ENCODE results near the gene SAMD3. TPM values are rescaled to one million over a fixed set of nuclear protein-coding genes. Genes with fewer than 3 reads are reported as not detected.
A peak's percentile ranks its signal among the peaks of the same experiment; 100 is the strongest.
"Not testable (repeated sequence)": the region's sequence is repeated elsewhere in the genome, so short reads cannot be mapped to it uniquely, and the experiment has no call there.

SAMD3 gene
- total RNA-seq, 2 experiments from 2014 or later, result 22.1 to 28.9 TPM

- Mint-ChIP-seq H3K4me3 (no peak overlapping the region), H3K27me3 (ENCODE audit: low read depth) (peaks cover 2% of the 10 kb centered on the region), H3K36me3 (ENCODE audit: low read depth) (no peaks in the 10 kb centered on the region), H3K9me3 (ENCODE audit: insufficient read depth) (no peaks in the 10 kb centered on the region), H3K27ac (no peak overlapping the region), H3K4me1 (ENCODE audit: low read depth) (no peaks in the 10 kb centered on the region)
- DNase-seq, result no peak
- no peak for ATAC-seq
- CTCF ChIA-PET, result no interaction called here
- POLR2A ChIA-PET, result no interaction called here
Measured at GRCh38 chr6:130244728-130245127, 22.0 kb upstream of the SAMD3 start.

- no peaks in the 10 kb centered on the region for H3K27me3 Mint-ChIP-seq (ENCODE audit: low read depth)
- H3K4me3 Mint-ChIP-seq, result no peak overlapping the region
- no peak for ATAC-seq
- no peaks in the 10 kb centered on the region for H3K4me1 Mint-ChIP-seq (ENCODE audit: low read depth)
- POLR2A ChIA-PET, result no interaction called here
- no peak for DNase-seq
- H3K27ac Mint-ChIP-seq, result no peak overlapping the region
- H3K9me3 Mint-ChIP-seq (ENCODE audit: insufficient read depth), result no peaks in the 10 kb centered on the region
- H3K36me3 Mint-ChIP-seq (ENCODE audit: low read depth), result no peaks in the 10 kb centered on the region
- CTCF ChIA-PET, result interaction anchor here (1.2 to 2.0 kb wide), 3 partner anchors 9 to 42 kb away, joined by 4 to 7 read pairs (median 6); partner anchors contain the start of gene SAMD3
Measured at GRCh38 chr6:130240232-130240631, 17.5 kb upstream of the SAMD3 start.

GRCh38 chr6:130239755-130240154 lies 17.0 kb upstream of the SAMD3 start:
- DNase-seq (no peak), ATAC-seq (no peak)
- H3K4me1 Mint-ChIP-seq (ENCODE audit: low read depth), result no peaks in the 10 kb centered on the region
- ChIA-PET POLR2A (no interaction called here), CTCF (interaction anchor here (1.1 to 2.0 kb wide), 4 partner anchors 10 to 43 kb away, joined by 4 to 7 read pairs (median 5); partner anchors contain the start of gene SAMD3)
- H3K27me3 Mint-ChIP-seq (ENCODE audit: low read depth), result no peaks in the 10 kb centered on the region
- no peaks in the 10 kb centered on the region for H3K9me3 Mint-ChIP-seq (ENCODE audit: insufficient read depth)
- no peak overlapping the region for H3K27ac Mint-ChIP-seq
- no peak overlapping the region for H3K4me3 Mint-ChIP-seq
- no peaks in the 10 kb centered on the region for H3K36me3 Mint-ChIP-seq (ENCODE audit: low read depth)

- CTCF ChIA-PET, result no interaction called here
- Mint-ChIP-seq H3K9me3 (ENCODE audit: insufficient read depth) (no peaks in the 10 kb centered on the region), H3K36me3 (ENCODE audit: low read depth) (peaks cover 4% of the 10 kb centered on the region), H3K27ac (no peak overlapping the region), H3K4me1 (ENCODE audit: low read depth) (peaks cover 10% of the 10 kb centered on the region), H3K27me3 (ENCODE audit: low read depth) (no peaks in the 10 kb centered on the region), H3K4me3 (no peak overlapping the region)
- POLR2A ChIA-PET, result no interaction called here
- no peak for ATAC-seq
- DNase-seq, result no peak
Measured at GRCh38 chr6:130233330-130233729, 10.6 kb upstream of the SAMD3 start.

- H3K27ac Mint-ChIP-seq; H3K36me3 Mint-ChIP-seq (ENCODE audit: low read depth); H3K4me3 Mint-ChIP-seq; H3K9me3 Mint-ChIP-seq (ENCODE audit: insufficient read depth); ATAC-seq; CTCF ChIA-PET; H3K27me3 Mint-ChIP-seq (ENCODE audit: low read depth); DNase-seq; POLR2A ChIA-PET: not testable (repeated sequence)
- peaks cover 10% of the 10 kb centered on the region for H3K4me1 Mint-ChIP-seq (ENCODE audit: low read depth)
Measured at GRCh38 chr6:130230531-130230930, 7.8 kb upstream of the SAMD3 start.

GRCh38 chr6:130229645-130230044 lies 6.9 kb upstream of the SAMD3 start:
- Mint-ChIP-seq H3K27me3 (ENCODE audit: low read depth) (no peaks in the 10 kb centered on the region), H3K27ac (no peak overlapping the region), H3K9me3 (ENCODE audit: insufficient read depth) (peaks cover 16% of the 10 kb centered on the region), H3K4me1 (ENCODE audit: low read depth) (peaks cover 10% of the 10 kb centered on the region), H3K4me3 (no peak overlapping the region), H3K36me3 (ENCODE audit: low read depth) (peaks cover 13% of the 10 kb centered on the region)
- ChIA-PET CTCF (no interaction called here), POLR2A (interaction anchor here (0.6 kb wide), 1 partner anchor 135 kb away, joined by 5 read pairs; no protein-coding TSS in a partner anchor)
- DNase-seq (no peak), ATAC-seq (no peak)

- ATAC-seq (peak; percentile 97), DNase-seq (peak; percentile 86)
- peaks cover 20% of the 10 kb centered on the region for H3K9me3 Mint-ChIP-seq (ENCODE audit: insufficient read depth)
- ChIA-PET CTCF (interaction anchor here (0.7 to 2.4 kb wide), 21 partner anchors 9 to 475 kb away, joined by 3 to 28 read pairs (median 5); no protein-coding TSS in a partner anchor), POLR2A (interaction anchor here (0.8 to 1.1 kb wide), 4 partner anchors 14 to 91 kb away, joined by 3 to 5 read pairs (median 4); no protein-coding TSS in a partner anchor)
- H3K27me3 Mint-ChIP-seq (ENCODE audit: low read depth), result no peaks in the 10 kb centered on the region
- peaks cover 39% of the 10 kb centered on the region for H3K36me3 Mint-ChIP-seq (ENCODE audit: low read depth)
- peak overlapping the region; percentile 31 for H3K4me3 Mint-ChIP-seq
- peaks cover 32% of the 10 kb centered on the region for H3K4me1 Mint-ChIP-seq (ENCODE audit: low read depth)
- H3K27ac Mint-ChIP-seq, result peak overlapping the region; percentile 90
Measured at GRCh38 chr6:130223508-130223907, 757 bp upstream of the SAMD3 start.

GRCh38 chr6:130218134-130218533 lies 4.6 kb downstream of the SAMD3 start:
- peaks cover 23% of the 10 kb centered on the region for H3K9me3 Mint-ChIP-seq (ENCODE audit: insufficient read depth)
- no peak for DNase-seq
- H3K4me1 Mint-ChIP-seq (ENCODE audit: low read depth), result peaks cover 66% of the 10 kb centered on the region
- no peak for ATAC-seq
- H3K27ac Mint-ChIP-seq, result no peak overlapping the region
- H3K27me3 Mint-ChIP-seq (ENCODE audit: low read depth), result no peaks in the 10 kb centered on the region
- no peak overlapping the region for H3K4me3 Mint-ChIP-seq
- peaks cover 55% of the 10 kb centered on the region for H3K36me3 Mint-ChIP-seq (ENCODE audit: low read depth)
- POLR2A ChIA-PET, result no interaction called here
- CTCF ChIA-PET, result no interaction called here

GRCh38 chr6:130216620-130217019 lies 6.1 kb downstream of the SAMD3 start:
- Mint-ChIP-seq H3K4me3 (no peak overlapping the region), H3K27me3 (ENCODE audit: low read depth) (no peaks in the 10 kb centered on the region), H3K9me3 (ENCODE audit: insufficient read depth) (peaks cover 23% of the 10 kb centered on the region), H3K36me3 (ENCODE audit: low read depth) (peaks cover 62% of the 10 kb centered on the region), H3K4me1 (ENCODE audit: low read depth) (peaks cover 69% of the 10 kb centered on the region), H3K27ac (no peak overlapping the region)
- DNase-seq (no peak), ATAC-seq (no peak)
- CTCF ChIA-PET, result interaction anchor here (1.8 kb wide), 1 partner anchor 66 kb away, joined by 7 read pairs; no protein-coding TSS in a partner anchor
- POLR2A ChIA-PET, result no interaction called here

GRCh38 chr6:130215526-130215925 lies 7.2 kb downstream of the SAMD3 start:
- DNase-seq (peak; percentile 74), ATAC-seq (peak; percentile 92)
- Mint-ChIP-seq H3K4me1 (ENCODE audit: low read depth) (peaks cover 68% of the 10 kb centered on the region), H3K27ac (peak overlapping the region; percentile 79), H3K4me3 (peak overlapping the region; percentile 69), H3K36me3 (ENCODE audit: low read depth) (peaks cover 65% of the 10 kb centered on the region), H3K27me3 (ENCODE audit: low read depth) (no peaks in the 10 kb centered on the region), H3K9me3 (ENCODE audit: insufficient read depth) (peaks cover 22% of the 10 kb centered on the region)
- ChIA-PET POLR2A (no interaction called here), CTCF (interaction anchor here (0.6 to 2.1 kb wide), 2 partner anchors 8 to 16 kb away, joined by 3 to 7 read pairs; partner anchors contain the start of gene SAMD3)

- Mint-ChIP-seq H3K9me3 (ENCODE audit: insufficient read depth) (peaks cover 15% of the 10 kb centered on the region), H3K27ac (no peak overlapping the region), H3K4me3 (peak overlapping the region; percentile 63), H3K4me1 (ENCODE audit: low read depth) (peaks cover 60% of the 10 kb centered on the region), H3K27me3 (ENCODE audit: low read depth) (no peaks in the 10 kb centered on the region), H3K36me3 (ENCODE audit: low read depth) (peaks cover 74% of the 10 kb centered on the region)
- DNase-seq (no peak), ATAC-seq (no peak)
- POLR2A ChIA-PET, result interaction anchor here (1.6 kb wide), 1 partner anchor 9 kb away, joined by 7 read pairs; no protein-coding TSS in a partner anchor
- CTCF ChIA-PET, result interaction anchor here (1.1 to 2.4 kb wide), 5 partner anchors 11 to 82 kb away, joined by 3 to 9 read pairs (median 4); partner anchors contain the start of gene SAMD3
Measured at GRCh38 chr6:130212215-130212874, 10.4 kb downstream of the SAMD3 start.

GRCh38 chr6:130211691-130212090 lies 11.1 kb downstream of the SAMD3 start:
- Mint-ChIP-seq H3K27me3 (ENCODE audit: low read depth) (no peaks in the 10 kb centered on the region), H3K4me1 (ENCODE audit: low read depth) (peaks cover 58% of the 10 kb centered on the region), H3K27ac (no peak overlapping the region), H3K9me3 (ENCODE audit: insufficient read depth) (peaks cover 15% of the 10 kb centered on the region), H3K36me3 (ENCODE audit: low read depth) (peaks cover 79% of the 10 kb centered on the region), H3K4me3 (peak overlapping the region; percentile 63)
- DNase-seq (no peak), ATAC-seq (no peak)
- POLR2A ChIA-PET, result no interaction called here
- CTCF ChIA-PET, result interaction anchor here (1.1 to 3.4 kb wide), 6 partner anchors 12 to 82 kb away, joined by 3 to 10 read pairs (median 4); partner anchors contain the start of gene SAMD3

All from activated CD8-positive, alpha-beta T cell treated with anti-CD3 and anti-CD28 coated beads, Interleukin-2, amount 10 ng/mL, durations not matched to agents 7 days and 5 days (primary cell).